Vagina (tissue), 2 donors: ENCODE data around the gene POTEJ.
"Not testable (repeated sequence)": the region's sequence is repeated elsewhere in the genome, so short reads cannot be mapped to it uniquely, and the experiment has no call there.

Source experiments
- CTCF ChIP-seq, 3 experiments: fragments of 450-650 bp in 2 of 3; fragments of 200-600 bp in 1 of 3; sonication (generic) in 1 of 3; IDR thresholded peaks; one replicate each; pipeline ENCODE4 v1.5.1; 2017 to 2019; ENCODE audit warnings: antibody characterized with exemption in 3 of 3, mild to moderate bottlenecking in 2 of 3, moderate library complexity in 2 of 3
- POLR2A ChIP-seq, 2 donors: fragments of 450-650 bp; IDR thresholded peaks; one replicate each; pipeline ENCODE4 v1.6.1; 2017; ENCODE audit warnings: antibody characterized with exemption in 2 of 2, mild to moderate bottlenecking in 2 of 2, moderate library complexity in 2 of 2

DNA sequence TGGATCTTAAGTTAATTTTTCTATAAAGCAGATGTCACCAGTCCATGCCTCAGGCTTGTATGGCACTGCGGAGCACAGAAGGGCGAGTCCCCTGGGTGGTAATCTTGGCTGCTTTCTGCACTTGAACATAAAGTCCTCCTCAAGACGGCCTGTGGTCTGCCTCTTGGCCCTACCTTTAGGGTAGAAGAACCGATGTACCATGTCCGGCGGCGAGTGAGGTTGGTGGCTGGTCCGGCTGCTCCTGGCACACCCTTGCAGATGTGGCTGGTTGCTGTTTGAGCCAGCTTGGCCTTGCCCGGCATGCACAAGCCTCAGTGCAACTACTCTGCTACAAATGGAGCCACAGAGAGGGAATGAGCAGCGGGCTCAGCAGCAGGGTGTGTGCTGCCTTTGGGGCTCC lies 56.3 kb downstream of the POTEJ start:
- not testable (repeated sequence) for TF ChIP-seq CTCF, POLR2A (IDR thresholded peaks at IDR 0.05)
